HEK293 (cell line): ENCODE measurements around the gene SEC22A.
A peak's percentile ranks its signal among the peaks of the same experiment; 100 is the strongest.

Experiments
- CTCF ChIA-PET: fragments of 350-600 bp; formaldehyde crosslinking; extraction: SDS; loops from one replicate; lab custom pipeline; 2021; ENCODE audit warnings: antibody characterized with exemption; lab: Yijun Ruan, JAX
- POLR2A ChIA-PET: fragments of 300-600 bp; formaldehyde crosslinking; extraction: SDS; loops from one replicate; lab custom pipeline; 2020; ENCODE audit warnings: antibody characterized with exemption, inconsistent platforms; lab: Yijun Ruan, JAX
- H3K27ac ChIP-seq: fragments of 200-500 bp; sonication (Bioruptor generic); 2 replicates; pipeline ENCODE4 v1.5.1; 2014; ENCODE audit warnings: low read depth, low read length, control low read depth, inconsistent platforms; ENCODE audit errors: extremely low read depth
- H3K36me3 ChIP-seq, 2 experiments: fragments of 200-500 bp in 1 of 2; sonication (Bioruptor generic) in 1 of 2; 1 replicate in 1 of 2; 2 replicates in 1 of 2; pipeline ENCODE4 v1.5.1; 2014 to 2017; ENCODE audit warnings: inconsistent platforms in 2 of 2, low read length in 2 of 2; ENCODE audit not compliant: control insufficient read depth in 2 of 2, insufficient read depth in 1 of 2
- H3K4me1 ChIP-seq: fragments of 200-500 bp; sonication (Bioruptor generic); 2 replicates; pipeline ENCODE4 v1.5.1; 2014; ENCODE audit warnings: mild to moderate bottlenecking, low read length, inconsistent platforms; ENCODE audit not compliant: control insufficient read depth, insufficient read depth
- H3K4me3 ChIP-seq: 2 replicates; pipeline ENCODE4 v1.5.1; 2011; ENCODE audit warnings: low read depth, mild to moderate bottlenecking, control low read depth, low read length, moderate library complexity
- H3K9me3 ChIP-seq: fragments of 200-500 bp; sonication (Bioruptor generic); 2 replicates; pipeline ENCODE4 v1.5.1; 2014; ENCODE audit warnings: low read depth, low read length, inconsistent platforms; ENCODE audit not compliant: control insufficient read depth, insufficient read depth
- AEBP2 ChIP-seq: fragments of 450-650 bp; formaldehyde crosslinking; IDR thresholded peaks from 2 replicates; pipeline ENCODE4 v1.5.1; 2016; ENCODE audit warnings: missing biosample characterization, missing genetic modification characterization, borderline replicate concordance
- GLIS1 ChIP-seq: fragments of 450-650 bp; formaldehyde crosslinking; IDR thresholded peaks from 2 replicates; pipeline ENCODE4 v1.5.1; 2016; ENCODE audit warnings: missing biosample characterization, missing genetic modification characterization
- KLF16 ChIP-seq: fragments of 450-650 bp; formaldehyde crosslinking; IDR thresholded peaks from 2 replicates; pipeline ENCODE4 v1.5.1; 2017; ENCODE audit warnings: missing biosample characterization, missing genetic modification characterization
- KLF7 ChIP-seq: fragments of 450-650 bp; formaldehyde crosslinking; IDR thresholded peaks from 2 replicates; pipeline ENCODE4 v1.5.1; 2016; ENCODE audit warnings: missing biosample characterization, missing genetic modification characterization, borderline replicate concordance
- RBAK ChIP-seq: fragments of 450-650 bp; formaldehyde crosslinking; IDR thresholded peaks from 2 replicates; pipeline ENCODE4 v1.5.1; 2016; ENCODE audit warnings: missing biosample characterization, missing genetic modification characterization
- REST ChIP-seq: fragments of 450-650 bp; formaldehyde crosslinking; IDR thresholded peaks from 2 replicates; pipeline ENCODE4 v1.5.1; 2016; ENCODE audit warnings: missing biosample characterization, missing genetic modification characterization
- SP2 ChIP-seq: fragments of 450-650 bp; formaldehyde crosslinking; IDR thresholded peaks from 2 replicates; pipeline ENCODE4 v1.5.1; 2016; ENCODE audit warnings: missing biosample characterization, missing genetic modification characterization
- ZEB2 ChIP-seq: fragments of 450-650 bp; formaldehyde crosslinking; IDR thresholded peaks from 2 replicates; pipeline ENCODE4 v1.5.1; 2016; ENCODE audit warnings: missing biosample characterization, missing genetic modification characterization
- ZNF121 ChIP-seq: fragments of 450-650 bp; formaldehyde crosslinking; IDR thresholded peaks from 2 replicates; pipeline ENCODE4 v1.5.1; 2016; ENCODE audit warnings: missing biosample characterization, missing genetic modification characterization
- ZNF133 ChIP-seq: fragments of 450-650 bp; formaldehyde crosslinking; IDR thresholded peaks from 2 replicates; pipeline ENCODE4 v1.5.1; 2016; ENCODE audit warnings: missing biosample characterization, missing genetic modification characterization
- ZNF138 ChIP-seq: fragments of 450-650 bp; formaldehyde crosslinking; IDR thresholded peaks from 2 replicates; pipeline ENCODE4 v1.5.1; 2016; ENCODE audit warnings: missing biosample characterization, missing genetic modification characterization, borderline replicate concordance
- ZNF202 ChIP-seq: fragments of 450-650 bp; formaldehyde crosslinking; IDR thresholded peaks from 2 replicates; pipeline ENCODE4 v1.5.1; 2016; ENCODE audit warnings: missing biosample characterization, missing genetic modification characterization, borderline replicate concordance
- ZNF214 ChIP-seq: fragments of 450-650 bp; formaldehyde crosslinking; IDR thresholded peaks from 2 replicates; pipeline ENCODE4 v1.5.1; 2017; ENCODE audit warnings: missing biosample characterization, mild to moderate bottlenecking, missing genetic modification characterization, borderline replicate concordance
- ZNF473 ChIP-seq: fragments of 450-650 bp; formaldehyde crosslinking; IDR thresholded peaks from 2 replicates; pipeline ENCODE4 v1.5.1; 2017; ENCODE audit warnings: missing biosample characterization, missing genetic modification characterization
- ZNF621 ChIP-seq: fragments of 450-650 bp; formaldehyde crosslinking; IDR thresholded peaks from 2 replicates; pipeline ENCODE4 v1.5.1; 2017; ENCODE audit warnings: missing biosample characterization, missing genetic modification characterization
- ZNF677 ChIP-seq: fragments of 450-650 bp; IDR thresholded peaks from 2 replicates; pipeline ENCODE4 v1.5.0; 2018; ENCODE audit warnings: missing biosample characterization, mild to moderate bottlenecking, missing genetic modification characterization, moderate library complexity
- ZNF785 ChIP-seq: fragments of 450-650 bp; formaldehyde crosslinking; IDR thresholded peaks from 2 replicates; pipeline ENCODE4 v1.5.1; 2016; ENCODE audit warnings: missing biosample characterization, missing genetic modification characterization
- TF ChIP-seq, protein P1 (sequence below): fragments of 450-650 bp; formaldehyde crosslinking; IDR thresholded peaks from 2 replicates; pipeline ENCODE4 v1.5.1; 2016; ENCODE audit warnings: missing biosample characterization, missing genetic modification characterization

SEC22A gene

DNA sequence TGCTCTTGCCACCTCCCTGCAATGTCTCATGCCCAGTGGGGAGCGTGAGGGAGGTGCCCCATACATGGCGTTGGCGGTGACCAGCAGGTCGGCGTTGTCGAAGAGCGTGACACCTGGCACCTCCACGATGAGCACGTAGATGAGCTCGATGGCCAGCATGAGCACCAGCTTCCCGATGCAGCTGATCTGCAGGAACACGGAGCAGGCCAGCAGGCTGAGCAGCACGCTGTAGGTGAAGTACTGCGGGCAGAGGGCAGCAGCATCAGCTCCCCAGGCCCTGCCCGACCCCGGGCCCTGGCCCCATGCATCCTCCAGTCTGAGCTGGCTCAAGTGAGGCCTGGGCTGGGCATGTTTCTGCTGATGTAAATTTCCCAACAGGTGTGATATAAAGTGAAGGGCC is 98.3 kb downstream of the SEC22A start:
- TF ChIP-seq RBAK (tag by site-specific recombination) (no peak), ZNF785 (no peak), ZNF121 (no peak), ZNF202 (no peak), ZNF621 (no peak), ZNF133 (tag by site-specific recombination) (no peak), ZNF214 (no peak), ZEB2 (no peak)
- no peak overlapping the region for H3K27ac ChIP-seq
- no peak overlapping the region for H3K4me3 ChIP-seq
- POLR2A ChIA-PET: no interaction called here
- H3K9me3 ChIP-seq: no peaks in the 10 kb centered on the region
- H3K36me3 ChIP-seq: no peaks in the 10 kb centered on the region
- no peaks in the 10 kb centered on the region for H3K4me1 ChIP-seq
- CTCF ChIA-PET: no interaction called here

DNA sequence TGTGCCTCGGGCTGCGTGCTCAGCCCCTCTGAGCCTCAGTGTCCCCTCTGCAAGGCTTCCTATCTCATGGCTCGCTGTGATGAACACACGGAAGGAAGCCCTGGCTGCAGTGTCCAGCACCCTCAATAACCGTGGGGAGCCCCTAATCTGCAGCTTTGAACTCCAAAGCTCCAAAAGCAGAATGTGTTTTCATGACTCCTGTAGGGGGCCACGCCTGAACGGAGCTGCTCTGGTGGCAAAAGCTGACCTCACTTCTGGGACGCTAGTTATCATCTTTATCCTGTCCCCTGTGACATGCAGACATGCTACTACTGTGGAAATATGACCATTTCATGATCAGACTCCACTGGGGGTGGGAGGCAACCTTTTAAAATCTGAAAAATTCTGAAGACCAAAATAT is 98.8 kb downstream of the SEC22A start:
- Histone ChIP-seq H3K4me3 (no peak overlapping the region), H3K9me3 (no peaks in the 10 kb centered on the region), H3K36me3 (no peaks in the 10 kb centered on the region), H3K4me1 (no peaks in the 10 kb centered on the region), H3K27ac (no peak overlapping the region)
- CTCF ChIA-PET: interaction anchor here (0.6 kb wide), 1 partner anchor 189 kb away, joined by 3 read pairs; no protein-coding TSS in a partner anchor
- POLR2A ChIA-PET: no interaction called here
- TF ChIP-seq KLF7: no peak
- no peak for TF ChIP-seq ZNF677
- TF ChIP-seq ZNF473 (tag by site-specific recombination): no peak
- TF ChIP-seq KLF16 (tag by site-specific recombination): no peak
- TF ChIP-seq ZNF138 (tag by site-specific recombination): no peak

GRCh38 chr3:123301331-123302184 is 99.8 kb downstream of the SEC22A start:
- no peak for TF ChIP-seq SP2 (tag by site-specific recombination)
- no peak for TF ChIP-seq REST (tag by site-specific recombination)
- no peak for TF ChIP-seq AEBP2 (tag by site-specific recombination)
- peak; percentile 98 for TF ChIP-seq GLIS1
- TF ChIP-seq, protein P1, sequence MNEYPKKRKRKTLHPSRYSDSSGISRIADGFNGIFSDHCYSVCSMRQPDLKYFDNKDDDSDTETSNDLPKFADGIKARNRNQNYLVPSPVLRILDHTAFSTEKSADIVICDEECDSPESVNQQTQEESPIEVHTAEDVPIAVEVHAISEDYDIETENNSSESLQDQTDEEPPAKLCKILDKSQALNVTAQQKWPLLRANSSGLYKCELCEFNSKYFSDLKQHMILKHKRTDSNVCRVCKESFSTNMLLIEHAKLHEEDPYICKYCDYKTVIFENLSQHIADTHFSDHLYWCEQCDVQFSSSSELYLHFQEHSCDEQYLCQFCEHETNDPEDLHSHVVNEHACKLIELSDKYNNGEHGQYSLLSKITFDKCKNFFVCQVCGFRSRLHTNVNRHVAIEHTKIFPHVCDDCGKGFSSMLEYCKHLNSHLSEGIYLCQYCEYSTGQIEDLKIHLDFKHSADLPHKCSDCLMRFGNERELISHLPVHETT: no peak
- TF ChIP-seq, all 188 proteins: peak for 1
- POLR2A ChIA-PET: no interaction called here
- no peak overlapping the region for H3K27ac ChIP-seq
- H3K9me3 ChIP-seq: no peaks in the 10 kb centered on the region
- no peaks in the 10 kb centered on the region for H3K4me1 ChIP-seq
- H3K4me3 ChIP-seq: no peak overlapping the region
- H3K36me3 ChIP-seq: no peaks in the 10 kb centered on the region
- CTCF ChIA-PET: no interaction called here
